GM13976 (cell line): ENCODE results near the gene UGT1A3.

Experiments used
- DNase-seq: peaks from one replicate; pipeline ENCODE4 v3.0.0; 2012; ENCODE audit warnings: low spot score
- in situ Hi-C: fragments of 300-500 bp; cut with MboI; formaldehyde crosslinking; loops from one replicate; pipeline ENCODE4 v1.12.0; 2022; ENCODE audit warnings: low sequenced_read_pairs, mixed read lengths, inconsistent platforms; ENCODE audit not compliant: unreplicated experiment
- TF ChIP-seq, protein P1 (sequence below): IDR thresholded peaks from 2 replicates; pipeline ENCODE4 v1.5.1; 2012; ENCODE audit warnings: borderline replicate concordance, mild to moderate bottlenecking; ENCODE audit not compliant: insufficient read depth; ENCODE audit errors: extremely low read depth, missing control alignments, control extremely low read depth

The UGT1A3 gene

DNA sequence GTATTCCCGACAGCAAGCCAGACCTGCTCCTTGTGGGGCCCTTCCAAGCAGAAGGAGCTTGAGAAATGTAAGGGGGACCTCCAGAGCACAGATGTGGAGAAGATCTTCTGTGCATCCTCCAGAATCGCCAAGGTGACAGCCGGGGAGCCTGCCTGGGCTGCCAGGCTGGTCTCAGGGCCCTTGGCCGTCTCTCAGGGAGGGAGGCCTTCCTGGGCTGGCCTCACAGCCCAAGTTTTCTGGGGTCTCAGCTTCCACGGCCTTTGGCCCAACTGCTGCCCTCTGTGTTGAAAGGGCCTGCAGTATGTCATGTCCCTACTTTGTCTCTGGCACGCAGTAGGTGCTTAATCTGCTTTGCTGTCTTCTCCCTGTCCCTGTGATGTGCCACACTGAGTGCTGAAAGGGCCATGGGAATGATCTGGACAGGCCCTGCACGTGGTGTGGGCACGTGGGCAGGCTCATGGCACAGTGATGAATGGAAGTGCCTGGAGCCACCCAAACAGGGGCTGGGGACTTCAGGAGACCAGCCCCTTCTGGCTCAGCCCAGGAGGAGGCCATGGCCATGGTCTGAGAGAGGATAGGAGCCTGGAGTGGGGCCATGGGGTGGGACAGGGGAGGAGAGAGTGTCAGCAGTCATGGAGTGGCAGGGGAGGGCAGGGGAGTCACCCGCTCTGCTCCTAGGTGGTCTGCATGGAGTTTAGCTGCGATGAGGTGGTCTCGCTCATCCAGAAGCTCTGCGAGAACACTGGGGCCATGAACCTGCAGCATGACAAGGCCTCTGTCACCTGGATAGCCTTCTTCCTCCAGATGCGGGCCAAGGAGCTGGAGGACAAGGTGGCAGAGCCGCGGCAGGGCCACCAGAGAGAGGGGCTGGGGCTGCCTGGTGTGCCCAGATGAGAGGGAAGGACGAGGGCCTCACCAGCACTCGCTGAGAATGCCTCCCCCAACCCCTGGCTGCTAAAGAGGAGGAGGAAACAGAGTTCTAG is 90.1 kb downstream of the UGT1A3 start:
- TF ChIP-seq, protein P1, sequence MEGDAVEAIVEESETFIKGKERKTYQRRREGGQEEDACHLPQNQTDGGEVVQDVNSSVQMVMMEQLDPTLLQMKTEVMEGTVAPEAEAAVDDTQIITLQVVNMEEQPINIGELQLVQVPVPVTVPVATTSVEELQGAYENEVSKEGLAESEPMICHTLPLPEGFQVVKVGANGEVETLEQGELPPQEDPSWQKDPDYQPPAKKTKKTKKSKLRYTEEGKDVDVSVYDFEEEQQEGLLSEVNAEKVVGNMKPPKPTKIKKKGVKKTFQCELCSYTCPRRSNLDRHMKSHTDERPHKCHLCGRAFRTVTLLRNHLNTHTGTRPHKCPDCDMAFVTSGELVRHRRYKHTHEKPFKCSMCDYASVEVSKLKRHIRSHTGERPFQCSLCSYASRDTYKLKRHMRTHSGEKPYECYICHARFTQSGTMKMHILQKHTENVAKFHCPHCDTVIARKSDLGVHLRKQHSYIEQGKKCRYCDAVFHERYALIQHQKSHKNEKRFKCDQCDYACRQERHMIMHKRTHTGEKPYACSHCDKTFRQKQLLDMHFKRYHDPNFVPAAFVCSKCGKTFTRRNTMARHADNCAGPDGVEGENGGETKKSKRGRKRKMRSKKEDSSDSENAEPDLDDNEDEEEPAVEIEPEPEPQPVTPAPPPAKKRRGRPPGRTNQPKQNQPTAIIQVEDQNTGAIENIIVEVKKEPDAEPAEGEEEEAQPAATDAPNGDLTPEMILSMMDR: no peak
- in situ Hi-C loops: no loop called here
- DNase-seq: no peak

- no peak for DNase-seq
- in situ Hi-C loops: no loop called here
- TF ChIP-seq, protein P1: no peak
Observed at GRCh38 chr2:233819884-233820773, 91.3 kb downstream of the UGT1A3 start.

DNA sequence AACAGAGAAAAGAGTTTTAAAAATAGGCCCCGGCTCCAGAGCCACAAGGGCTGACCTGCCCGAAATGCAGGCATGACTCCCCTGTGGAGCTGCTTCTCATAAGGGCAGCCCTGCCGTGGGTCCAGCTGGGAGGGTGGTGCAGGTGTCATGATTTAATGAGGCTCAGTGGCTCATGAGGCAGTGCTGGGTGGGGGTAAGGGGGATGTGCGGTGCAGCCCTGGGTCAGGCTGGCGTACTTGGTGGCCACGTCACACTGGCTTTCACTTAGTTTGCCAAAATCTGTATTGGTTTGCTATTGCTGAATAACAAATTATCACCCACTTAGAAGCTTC is 91.9 kb downstream of the UGT1A3 start:
- TF ChIP-seq, protein P1: no peak
- DNase-seq: no peak
- in situ Hi-C loops: no loop called here

DNA sequence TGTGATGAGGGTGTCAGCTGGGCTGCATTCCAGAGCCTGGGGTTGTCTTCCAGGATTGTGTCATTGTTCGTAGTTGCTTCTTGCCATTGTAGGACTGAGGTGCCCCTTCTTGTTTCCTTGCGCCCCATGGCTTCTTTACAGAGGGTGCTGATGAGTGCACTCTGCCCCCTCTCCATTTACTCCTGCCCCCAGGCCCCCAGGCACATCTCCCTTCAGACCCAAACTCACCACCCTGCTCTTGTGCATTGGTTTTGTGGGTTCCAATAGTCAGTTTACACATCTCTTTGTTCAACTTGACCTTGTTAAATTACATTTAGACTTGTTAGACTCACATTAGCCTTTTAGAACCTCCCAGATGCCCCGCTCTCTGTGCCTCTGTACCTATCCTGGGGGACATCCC is 92.4 kb downstream of the UGT1A3 start:
- in situ Hi-C loops: no loop called here
- TF ChIP-seq, protein P1: no peak
- no peak for DNase-seq

GRCh38 chr2:233821709-233822100 is 92.9 kb downstream of the UGT1A3 start:
- in situ Hi-C loops: no loop called here
- TF ChIP-seq, protein P1: no peak
- DNase-seq: no peak

- TF ChIP-seq, protein P1: no peak
- DNase-seq: no peak
- in situ Hi-C loops: no loop called here
Observed at GRCh38 chr2:233822101-233822771, 93.4 kb downstream of the UGT1A3 start.
